ENCODE data around the gene GSG1L. TPM values are rescaled to one million over a fixed set of nuclear protein-coding genes. Genes with fewer than 3 reads are reported as not detected.

Gene GSG1L
- total RNA-seq, 4 donors from 2014 or later: not detected

DNA sequence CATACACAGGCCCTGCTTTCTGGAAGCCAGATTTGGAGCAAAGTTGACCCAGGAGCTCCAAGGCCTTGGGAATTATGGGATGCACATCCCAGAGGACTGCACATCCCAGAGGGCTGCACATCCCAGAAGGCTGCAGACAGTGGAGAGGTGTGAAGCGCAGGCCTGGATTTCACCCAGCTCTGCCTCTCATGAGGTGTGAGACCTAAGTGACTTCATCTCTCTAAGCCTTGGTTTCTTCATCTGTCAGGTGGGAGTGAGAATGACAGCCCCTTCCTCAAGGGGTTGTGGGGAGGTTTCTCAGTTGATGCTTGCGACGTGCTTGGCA lies 102.3 kb downstream of the GSG1L start:
- TF ChIP-seq, protein P1, sequence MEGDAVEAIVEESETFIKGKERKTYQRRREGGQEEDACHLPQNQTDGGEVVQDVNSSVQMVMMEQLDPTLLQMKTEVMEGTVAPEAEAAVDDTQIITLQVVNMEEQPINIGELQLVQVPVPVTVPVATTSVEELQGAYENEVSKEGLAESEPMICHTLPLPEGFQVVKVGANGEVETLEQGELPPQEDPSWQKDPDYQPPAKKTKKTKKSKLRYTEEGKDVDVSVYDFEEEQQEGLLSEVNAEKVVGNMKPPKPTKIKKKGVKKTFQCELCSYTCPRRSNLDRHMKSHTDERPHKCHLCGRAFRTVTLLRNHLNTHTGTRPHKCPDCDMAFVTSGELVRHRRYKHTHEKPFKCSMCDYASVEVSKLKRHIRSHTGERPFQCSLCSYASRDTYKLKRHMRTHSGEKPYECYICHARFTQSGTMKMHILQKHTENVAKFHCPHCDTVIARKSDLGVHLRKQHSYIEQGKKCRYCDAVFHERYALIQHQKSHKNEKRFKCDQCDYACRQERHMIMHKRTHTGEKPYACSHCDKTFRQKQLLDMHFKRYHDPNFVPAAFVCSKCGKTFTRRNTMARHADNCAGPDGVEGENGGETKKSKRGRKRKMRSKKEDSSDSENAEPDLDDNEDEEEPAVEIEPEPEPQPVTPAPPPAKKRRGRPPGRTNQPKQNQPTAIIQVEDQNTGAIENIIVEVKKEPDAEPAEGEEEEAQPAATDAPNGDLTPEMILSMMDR (IDR thresholded peaks at IDR 0.05): no peak
- ATAC-seq (ENCODE audit: low FRiP score): no peak
- no peak for DNase-seq (ENCODE audit: low spot score)

DNA sequence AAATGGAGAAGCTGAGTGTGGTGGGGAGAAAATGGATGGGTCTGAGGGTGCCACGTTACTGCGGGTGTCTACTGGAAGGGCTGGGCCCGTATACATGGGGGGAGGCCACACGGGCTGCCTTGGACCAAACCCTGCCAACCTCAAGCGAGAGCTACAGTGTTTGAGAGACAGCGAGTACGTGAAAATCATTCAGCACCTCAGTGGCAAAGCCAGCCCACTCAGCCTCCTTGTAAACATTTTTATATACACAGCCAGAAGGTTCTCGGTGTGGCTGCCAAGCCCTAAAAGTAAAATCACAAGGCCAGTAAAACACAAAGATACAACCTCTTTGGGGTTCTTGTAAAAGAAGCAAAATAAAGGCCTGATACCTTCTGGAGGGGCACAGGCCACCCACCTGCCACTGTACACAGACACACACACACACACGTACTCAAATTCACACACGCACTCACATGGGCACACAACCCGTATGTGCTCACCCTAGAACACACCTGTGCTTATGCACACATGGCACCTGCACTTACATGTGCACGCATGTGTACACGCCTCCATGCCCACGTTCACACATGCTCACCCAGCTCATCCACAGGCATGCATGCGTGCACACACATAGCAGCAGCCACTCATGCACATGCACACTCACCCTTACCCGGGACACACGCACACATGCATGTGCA lies 102.8 kb downstream of the GSG1L start:
- DNase-seq (ENCODE audit: low spot score) (no peak), ATAC-seq (ENCODE audit: low FRiP score) (no peak)
- TF ChIP-seq, protein P1 (IDR thresholded peaks at IDR 0.05): no peak

DNA sequence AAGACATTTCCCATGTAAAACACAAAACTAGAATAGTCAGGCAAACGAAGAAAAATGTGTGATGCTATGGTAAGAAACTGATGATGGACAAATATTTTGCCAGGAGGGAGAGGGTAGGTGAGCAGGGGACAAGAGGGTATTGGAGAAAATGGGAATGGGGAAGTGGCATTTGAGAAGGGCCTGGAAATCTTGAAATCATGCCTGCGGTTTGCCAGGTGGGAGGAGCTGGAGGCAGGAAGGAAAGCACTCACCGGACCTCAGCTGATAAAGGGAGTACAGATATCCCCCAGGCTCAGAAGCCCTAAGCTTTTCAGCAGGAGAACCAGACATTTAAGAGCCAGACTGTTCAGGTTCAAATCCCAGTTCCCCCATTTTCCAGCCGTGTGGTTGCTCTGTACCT lies 103.6 kb downstream of the GSG1L start:
- DNase-seq (ENCODE audit: low spot score) (no peak), ATAC-seq (ENCODE audit: low FRiP score) (no peak)
- TF ChIP-seq, protein P1 (IDR thresholded peaks at IDR 0.05): no peak

- DNase-seq (ENCODE audit: low spot score) (no peak), ATAC-seq (ENCODE audit: low FRiP score) (no peak)
- TF ChIP-seq, protein P1 (IDR thresholded peaks at IDR 0.05): no peak
Observed at GRCh38 chr16:27954191-27954590, 109.3 kb downstream of the GSG1L start.

- ATAC-seq (ENCODE audit: low FRiP score): no peak
- no peak for DNase-seq (ENCODE audit: low spot score)
Observed at GRCh38 chr16:27952811-27953210, 110.7 kb downstream of the GSG1L start.

GRCh38 chr16:27951489-27952120 lies 111.9 kb downstream of the GSG1L start:
- no peak for ATAC-seq (ENCODE audit: low FRiP score)
- no peak for DNase-seq (ENCODE audit: low spot score)
- TF ChIP-seq, protein P1 (IDR thresholded peaks at IDR 0.05): no peak

More at GRCh38 chr16:27952811-27953210, 110.7 kb downstream of the GSG1L start:
- TF ChIP-seq, protein P1 (IDR thresholded peaks at IDR 0.05): no peak

Data from omental fat pad (tissue), 4 donors.